Dermis lymphatic vessel endothelial cell (primary cell): ENCODE results near the gene HRH1. TPM values are rescaled to one million over a fixed set of nuclear protein-coding genes. Genes with fewer than 3 reads are reported as not detected.

Experiments used
- total RNA-seq: library from RNA; depleted of rRNA; stranded (reverse); fragments of >200 nt; gene quantifications from 2 replicates; pipeline ENCODE4 v1.2.1, GENCODE V29; 2014

HRH1 gene
- 1.5 and 3.7 TPM in 2 replicates for total RNA-seq

GRCh38 chr3:11154036-11154952 lies at the start of gene HRH1:
TSS of gene HRH1 (plus strand) at chr3:11154493. CDS start at chr3:11259038, 104,545 bp downstream.

GRCh38 chr3:11271986-11272904 lies 118.0 kb downstream of the HRH1 start, which contains the start of gene ATG7:
TSS of gene ATG7 (plus strand) at chr3:11272397. CDS start at chr3:11298696, 26,299 bp downstream.

Other genes starting within 250 kb of the HRH1 start
- gene SLC6A1, start 161.7 kb upstream of the HRH1 start, total RNA-seq, result not detected in 2 replicates
- gene ATG7, start 117.9 kb downstream of the HRH1 start, total RNA-seq, result 39.2 and 40.1 TPM in 2 replicates